Fibroblast of villous mesenchyme (primary cell): ENCODE measurements around the gene SURF4. TPM values are rescaled to one million over a fixed set of nuclear protein-coding genes. Genes with fewer than 3 reads are reported as not detected.
"Not testable (repeated sequence)": the region's sequence is repeated elsewhere in the genome, so short reads cannot be mapped to it uniquely, and the experiment has no call there.

Experiments used
- DNase-seq: peaks from one replicate; pipeline ENCODE4 v3.0.0-alpha.2; 2010; ENCODE audit warnings: low read depth
- H3K4me3 ChIP-seq: 2 replicates; pipeline ENCODE4 v1.5.1; 2011; ENCODE audit warnings: low read depth, mild to moderate bottlenecking, low read length
- total RNA-seq: library from RNA; depleted of rRNA; stranded (reverse); fragments of >200 nt; gene quantifications from 2 replicates; pipeline ENCODE4 v1.2.3, GENCODE V29; 2012
- TF ChIP-seq, protein P1 (sequence below): IDR thresholded peaks from 2 replicates; pipeline ENCODE4 v1.5.1; 2012; ENCODE audit warnings: low read depth, mild to moderate bottlenecking, low read length; ENCODE audit not compliant: insufficient read depth

Gene SURF4
- total RNA-seq, 1 donor, result 513 TPM

DNA sequence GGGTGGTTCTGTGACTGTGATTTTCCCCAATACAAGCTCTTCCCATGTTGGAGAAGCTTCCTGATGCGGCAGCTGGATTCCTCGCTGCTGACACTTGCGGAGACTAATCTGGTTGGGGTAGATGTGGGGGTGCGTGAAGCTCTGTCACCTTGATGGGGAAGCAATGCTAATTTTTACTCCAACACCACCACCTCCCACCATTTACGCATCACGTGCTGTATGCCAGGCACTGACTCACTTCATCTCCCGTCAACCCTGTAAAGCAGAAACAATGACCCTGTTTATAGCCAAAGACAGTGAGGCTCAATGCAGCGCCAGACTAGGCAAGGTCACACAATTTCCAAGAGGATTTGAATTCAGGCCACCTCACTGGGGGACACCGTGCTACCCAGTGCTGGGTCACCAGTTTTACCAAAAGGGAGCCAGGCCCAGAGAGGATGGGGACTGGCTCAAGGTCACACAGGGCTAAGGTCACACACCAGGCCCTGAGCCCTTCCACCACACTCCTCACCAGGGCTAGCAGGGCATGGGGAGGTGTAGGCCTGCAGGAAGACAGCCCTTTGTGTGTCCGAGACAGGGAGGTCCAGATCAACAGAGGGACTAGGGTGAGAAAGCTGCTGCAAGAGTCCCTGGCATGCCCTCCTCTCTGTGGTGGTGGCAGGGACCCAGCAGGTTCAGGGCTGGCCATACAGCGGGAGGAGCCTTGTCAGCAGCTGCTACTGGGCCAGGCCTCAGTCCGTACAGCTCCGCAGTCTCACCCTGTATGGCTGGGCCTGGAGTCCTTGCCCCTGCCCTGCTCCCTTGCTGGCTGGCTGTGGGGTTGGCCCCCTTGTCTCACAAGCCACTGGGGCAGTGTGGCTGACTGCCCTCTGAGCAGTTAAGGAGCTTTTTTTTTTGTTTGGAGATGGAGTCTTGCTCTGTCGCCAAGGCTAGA, 3.6 kb upstream of the SURF4 start:
- H3K4me3 ChIP-seq, result no peak overlapping the region
- no peak for DNase-seq
- TF ChIP-seq, protein P1, sequence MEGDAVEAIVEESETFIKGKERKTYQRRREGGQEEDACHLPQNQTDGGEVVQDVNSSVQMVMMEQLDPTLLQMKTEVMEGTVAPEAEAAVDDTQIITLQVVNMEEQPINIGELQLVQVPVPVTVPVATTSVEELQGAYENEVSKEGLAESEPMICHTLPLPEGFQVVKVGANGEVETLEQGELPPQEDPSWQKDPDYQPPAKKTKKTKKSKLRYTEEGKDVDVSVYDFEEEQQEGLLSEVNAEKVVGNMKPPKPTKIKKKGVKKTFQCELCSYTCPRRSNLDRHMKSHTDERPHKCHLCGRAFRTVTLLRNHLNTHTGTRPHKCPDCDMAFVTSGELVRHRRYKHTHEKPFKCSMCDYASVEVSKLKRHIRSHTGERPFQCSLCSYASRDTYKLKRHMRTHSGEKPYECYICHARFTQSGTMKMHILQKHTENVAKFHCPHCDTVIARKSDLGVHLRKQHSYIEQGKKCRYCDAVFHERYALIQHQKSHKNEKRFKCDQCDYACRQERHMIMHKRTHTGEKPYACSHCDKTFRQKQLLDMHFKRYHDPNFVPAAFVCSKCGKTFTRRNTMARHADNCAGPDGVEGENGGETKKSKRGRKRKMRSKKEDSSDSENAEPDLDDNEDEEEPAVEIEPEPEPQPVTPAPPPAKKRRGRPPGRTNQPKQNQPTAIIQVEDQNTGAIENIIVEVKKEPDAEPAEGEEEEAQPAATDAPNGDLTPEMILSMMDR, result no peak

GRCh38 chr9:133378408-133378962, 2.6 kb upstream of the SURF4 start:
- TF ChIP-seq, protein P1, result no peak
- H3K4me3 ChIP-seq, result no peak overlapping the region
- DNase-seq, result no peak

GRCh38 chr9:133377721-133378216, 1.9 kb upstream of the SURF4 start:
- H3K4me3 ChIP-seq, result no peak overlapping the region
- DNase-seq, result no peak
- TF ChIP-seq, protein P1, result no peak

DNA sequence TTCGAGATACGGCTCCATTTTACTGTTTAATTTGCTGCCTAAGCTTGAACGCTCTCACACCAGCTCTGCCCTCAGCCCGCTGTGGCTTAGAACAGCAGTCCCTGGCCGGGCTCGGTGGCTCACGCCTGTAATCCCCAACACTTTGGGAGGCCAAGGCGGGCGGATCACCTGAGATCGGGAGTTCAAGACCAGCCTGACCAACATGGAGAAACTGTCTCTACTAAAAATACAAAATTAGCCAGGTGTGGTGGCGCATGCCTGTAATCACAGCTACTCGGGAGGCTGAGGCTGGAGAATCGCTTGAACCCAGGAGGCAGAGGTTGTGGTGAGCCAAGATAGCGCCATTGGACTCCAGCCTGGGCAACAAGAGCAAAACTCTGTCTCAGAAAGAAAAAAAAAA, 1.4 kb upstream of the SURF4 start:
- not testable (repeated sequence) for DNase-seq, H3K4me3 ChIP-seq

GRCh38 chr9:133375116-133375723, 640 bp downstream of the SURF4 start:
- H3K4me3 ChIP-seq, result peak overlapping the region; percentile 89
- TF ChIP-seq, protein P1, result peak; percentile 16
- peak; percentile 74 for DNase-seq

- TF ChIP-seq, protein P1, result no peak
- peak; percentile 63 for DNase-seq
- peak overlapping the region; percentile 89 for H3K4me3 ChIP-seq
Observed at GRCh38 chr9:133374612-133375115, 1.2 kb downstream of the SURF4 start.

- H3K4me3 ChIP-seq, result no peak overlapping the region
- TF ChIP-seq, protein P1, result no peak
- no peak for DNase-seq
Observed at GRCh38 chr9:133372144-133372543, 3.7 kb downstream of the SURF4 start.
